ENCODE measurements around the gene SUSD3.

The SUSD3 gene

GRCh38 chr9:93052791-93053540, 5.5 kb upstream of the SUSD3 start:
- DNase-seq (ENCODE audit: low spot score): no peak

- no peak for DNase-seq (ENCODE audit: low spot score)
Measured at GRCh38 chr9:93053781-93054331, 4.6 kb upstream of the SUSD3 start.

- DNase-seq (ENCODE audit: low spot score): no peak
Measured at GRCh38 chr9:93054758-93055704, 3.5 kb upstream of the SUSD3 start.

GRCh38 chr9:93057042-93057702, 1.3 kb upstream of the SUSD3 start:
- DNase-seq (ENCODE audit: low spot score): no peak

GRCh38 chr9:93057703-93058354, 672 bp upstream of the SUSD3 start:
- no peak for DNase-seq (ENCODE audit: low spot score)

- DNase-seq (ENCODE audit: low spot score): no peak
Measured at GRCh38 chr9:93059011-93059714, 662 bp downstream of the SUSD3 start.

GRCh38 chr9:93059715-93060578, 1.4 kb downstream of the SUSD3 start:
- no peak for DNase-seq (ENCODE audit: low spot score)

GRCh38 chr9:93060746-93061259, 2.3 kb downstream of the SUSD3 start:
- peak; percentile 63 for DNase-seq (ENCODE audit: low spot score)

GRCh38 chr9:93061260-93061751, 2.8 kb downstream of the SUSD3 start:
- no peak for DNase-seq (ENCODE audit: low spot score)

GRCh38 chr9:93061791-93062763, 3.6 kb downstream of the SUSD3 start:
- no peak for DNase-seq (ENCODE audit: low spot score)

GRCh38 chr9:93064392-93065134, 6.1 kb downstream of the SUSD3 start:
- DNase-seq (ENCODE audit: low spot score): no peak

GRCh38 chr9:93065135-93065720, 6.7 kb downstream of the SUSD3 start:
- no peak for DNase-seq (ENCODE audit: low spot score)

- DNase-seq (ENCODE audit: low spot score): no peak
Measured at GRCh38 chr9:93066978-93067603, 8.6 kb downstream of the SUSD3 start.

GRCh38 chr9:93068956-93069355, 10.5 kb downstream of the SUSD3 start:
- no peak for DNase-seq (ENCODE audit: low spot score)

- peak; percentile 47 for DNase-seq (ENCODE audit: low spot score)
Measured at GRCh38 chr9:93071464-93071863, 13.0 kb downstream of the SUSD3 start.

- DNase-seq (ENCODE audit: low spot score): no peak
Measured at GRCh38 chr9:93072383-93072795, 13.9 kb downstream of the SUSD3 start.
